HepG2 (cell line): ENCODE data around the gene PTH2. TPM values are rescaled to one million over a fixed set of nuclear protein-coding genes. Genes with fewer than 3 reads are reported as not detected.

Source experiments
- ARID2 ChIP-seq: sonication (generic); formaldehyde crosslinking; IDR thresholded peaks from 2 replicates; pipeline ENCODE4 v1.8.1; 2022; ENCODE audit warnings: mild to moderate bottlenecking, missing genetic modification reagents, borderline replicate concordance
- CBX2 ChIP-seq, 2 experiments: fragments of 200-600 bp in 1 of 2; sonication (generic); formaldehyde crosslinking in 1 of 2; IDR thresholded peaks; 2 replicates each; pipeline versions ENCODE4 v1.7.0 to v1.8.1; 2018 to 2022; ENCODE audit warnings: low read depth in 2 of 2, low read length in 1 of 2, mild to moderate bottlenecking in 1 of 2, missing genetic modification reagents in 1 of 2
- ELF1 ChIP-seq: sonication (generic); formaldehyde crosslinking; IDR thresholded peaks from 2 replicates; pipeline ENCODE4 v1.4.0; 2020; ENCODE audit warnings: missing genetic modification reagents
- ESRRA ChIP-seq: sonication (generic); formaldehyde crosslinking; IDR thresholded peaks from 2 replicates; pipeline ENCODE4 v1.5.1; 2020; ENCODE audit warnings: mild to moderate bottlenecking, low read depth, missing genetic modification reagents
- GPBP1L1 ChIP-seq: sonication (generic); formaldehyde crosslinking; IDR thresholded peaks from 2 replicates; pipeline ENCODE4 v1.5.0; 2020; ENCODE audit warnings: mild to moderate bottlenecking, missing genetic modification reagents
- GZF1 ChIP-seq: sonication (generic); formaldehyde crosslinking; IDR thresholded peaks from 2 replicates; pipeline ENCODE4 v1.5.1; 2020; ENCODE audit warnings: mild to moderate bottlenecking, missing genetic modification reagents
- IRX3 ChIP-seq: sonication (generic); formaldehyde crosslinking; IDR thresholded peaks from 2 replicates; pipeline ENCODE4 v1.8.1; 2023; ENCODE audit warnings: mild to moderate bottlenecking, low read depth, missing genetic modification reagents, borderline replicate concordance
- JUND ChIP-seq: sonication (generic); formaldehyde crosslinking; IDR thresholded peaks from 2 replicates; pipeline ENCODE4 v1.8.0; 2022; ENCODE audit warnings: mild to moderate bottlenecking, missing genetic modification reagents
- MXD1 ChIP-seq: sonication (generic); formaldehyde crosslinking; IDR thresholded peaks from 2 replicates; pipeline ENCODE4 v1.4.0; 2020; ENCODE audit warnings: mild to moderate bottlenecking, missing genetic modification reagents
- MXI1 ChIP-seq: IDR thresholded peaks from 3 replicates; pipeline ENCODE4 v1.6.1; 2012; ENCODE audit warnings: low read depth, low read length, inconsistent platforms, borderline replicate concordance
- YEATS4 ChIP-seq: sonication (generic); formaldehyde crosslinking; IDR thresholded peaks from 2 replicates; pipeline ENCODE4 v1.4.0; 2020; ENCODE audit warnings: missing genetic modification reagents, borderline replicate concordance
- ZBTB33 ChIP-seq: sonication (generic); formaldehyde crosslinking; IDR thresholded peaks from 2 replicates; pipeline ENCODE4 v1.4.0; 2020; ENCODE audit warnings: missing genetic modification reagents
- ZIK1 ChIP-seq: sonication (generic); formaldehyde crosslinking; IDR thresholded peaks from 2 replicates; pipeline ENCODE4 v1.5.0; 2020; ENCODE audit warnings: mild to moderate bottlenecking, low read depth, missing genetic modification reagents, borderline replicate concordance
- ZNF234 ChIP-seq: sonication (generic); formaldehyde crosslinking; conservative IDR thresholded peaks from 2 replicates; pipeline ENCODE4 v1.5.1; 2020; ENCODE audit warnings: mild to moderate bottlenecking, missing genetic modification reagents
- ZNF33B ChIP-seq: sonication (generic); formaldehyde crosslinking; IDR thresholded peaks from 2 replicates; pipeline ENCODE4 v1.5.1; 2020; ENCODE audit warnings: mild to moderate bottlenecking, missing genetic modification reagents
- ZNF546 ChIP-seq: sonication (generic); formaldehyde crosslinking; conservative IDR thresholded peaks from 2 replicates; pipeline ENCODE4 v1.8.1; 2023; ENCODE audit warnings: mild to moderate bottlenecking, missing genetic modification reagents
- ZNF619 ChIP-seq: sonication (generic); formaldehyde crosslinking; IDR thresholded peaks from 2 replicates; pipeline ENCODE4 v1.4.0; 2020; ENCODE audit warnings: mild to moderate bottlenecking, missing genetic modification reagents
- ZNF782 ChIP-seq: sonication (generic); formaldehyde crosslinking; IDR thresholded peaks from 2 replicates; pipeline ENCODE4 v1.4.0; 2020; ENCODE audit warnings: missing genetic modification reagents, mild to moderate bottlenecking, borderline replicate concordance
- ZNF816 ChIP-seq: sonication (generic); formaldehyde crosslinking; IDR thresholded peaks from 2 replicates; pipeline ENCODE4 v1.8.0; 2022; ENCODE audit warnings: missing genetic modification reagents, mild to moderate bottlenecking, borderline replicate concordance
- polyA plus RNA-seq, 8 experiments: library from polyadenylated mRNA; depleted of rRNA in 3 of 8; stranded (reverse) in 7 of 8; unstranded in 1 of 8; fragments of >200 nt; fragmentation: Illumina TruSeq in 4 of 8; extraction: Trizol in 4 of 8; gene quantifications; 2 replicates each; pipeline versions ENCODE4 v1.2.1 to v1.2.3, GENCODE V29; 2011 to 2016; ENCODE audit warnings: low read depth in 4 of 8, missing spikeins in 1 of 8, mixed read lengths in 1 of 8; ENCODE audit not compliant: insufficient read depth in 1 of 8
- total RNA-seq, 5 experiments: library from RNA; depleted of rRNA; stranded (reverse); fragments of >200 nt; fragmentation: Illumina TruSeq; extraction: Trizol; gene quantifications; 2 replicates each; pipeline ENCODE4 v1.2.3, GENCODE V29; 2016; ENCODE audit warnings: low read depth in 1 of 5
- TF ChIP-seq, protein P1 (sequence below): fragments of 450-650 bp; IDR thresholded peaks from 2 replicates; pipeline ENCODE4 v1.6.1; 2017
- TF ChIP-seq, protein P2 (sequence below): sonication (generic); formaldehyde crosslinking; IDR thresholded peaks from 2 replicates; pipeline ENCODE4 v1.8.1; 2022; ENCODE audit warnings: low read depth, mild to moderate bottlenecking, missing genetic modification reagents

PTH2 gene
- total and polyA plus RNA-seq, 2 of the 13 experiments (the other 11 are each of a cell fraction or from before 2014, with no cell fraction given) = not detected

DNA sequence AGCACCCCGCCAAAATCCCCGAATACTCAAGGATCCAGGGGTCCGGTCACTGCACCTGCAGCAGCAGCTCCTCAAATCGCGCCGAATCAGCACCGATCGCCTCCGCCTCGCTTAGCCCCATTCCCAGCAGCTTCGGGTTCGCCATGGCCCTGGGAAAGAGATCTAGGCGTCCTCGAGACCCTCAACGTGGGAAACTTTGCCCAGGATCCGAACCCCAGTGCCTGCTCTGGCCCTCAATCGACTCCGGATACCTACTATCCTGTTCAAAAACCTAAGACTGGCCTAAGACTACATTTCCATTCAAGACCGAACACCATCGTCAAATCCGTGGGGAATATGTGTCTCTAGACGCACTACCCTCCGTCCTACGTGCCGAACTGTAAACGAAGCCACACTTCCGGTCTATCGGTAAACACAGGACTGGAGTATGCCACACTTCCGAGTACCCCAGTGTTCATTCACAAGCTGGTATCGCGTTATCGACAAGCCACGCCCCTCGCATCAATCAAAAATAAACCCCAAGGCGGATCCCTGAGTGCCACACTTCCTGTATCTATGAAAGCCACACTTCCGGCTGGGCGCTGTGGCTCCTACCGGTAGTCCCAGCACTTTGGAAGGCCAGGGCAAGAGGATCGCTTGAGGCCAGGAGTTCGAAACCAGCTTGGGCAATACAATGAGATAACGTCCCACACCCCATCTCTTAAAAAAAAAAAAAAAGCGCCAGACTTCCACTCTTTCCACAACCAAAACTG, 28.4 kb upstream of the PTH2 start, which contains the start of gene PIH1D1 (continued):
- TF ChIP-seq ZBTB33 (no peak), CBX2 (IDR thresholded peaks at IDR 0.05; ENCODE audit: low read depth, low read length) (no peak), CBX2 (CRISPR knock-in tag; IDR thresholded peaks at IDR 0.05; ENCODE audit: low read depth) (no peak), ZIK1 (CRISPR knock-in tag) (0 out of 2 replicates have a peak, but pooled peaks have one; percentile 20), GZF1 (no peak), YEATS4 (CRISPR knock-in tag) (peak; percentile 64), JUND (no peak), ZNF33B (CRISPR knock-in tag) (no peak), MXI1 (peak; percentile 88; the same call in 2 of the 3 replicates), ELF1 (CRISPR knock-in tag) (peak; percentile 91), ZNF234 (CRISPR knock-in tag) (no peak), ZNF619 (no peak), ARID2 (CRISPR knock-in tag) (no peak), ZNF816 (no peak), GPBP1L1 (CRISPR knock-in tag) (no peak), MXD1 (CRISPR knock-in tag) (no peak), ESRRA (CRISPR knock-in tag) (no peak), IRX3 (CRISPR knock-in tag) (peak; percentile 26; the same call in 1 of the 2 replicates), ZNF546 (no peak), ZNF782 (no peak)
- TF ChIP-seq, protein P1, sequence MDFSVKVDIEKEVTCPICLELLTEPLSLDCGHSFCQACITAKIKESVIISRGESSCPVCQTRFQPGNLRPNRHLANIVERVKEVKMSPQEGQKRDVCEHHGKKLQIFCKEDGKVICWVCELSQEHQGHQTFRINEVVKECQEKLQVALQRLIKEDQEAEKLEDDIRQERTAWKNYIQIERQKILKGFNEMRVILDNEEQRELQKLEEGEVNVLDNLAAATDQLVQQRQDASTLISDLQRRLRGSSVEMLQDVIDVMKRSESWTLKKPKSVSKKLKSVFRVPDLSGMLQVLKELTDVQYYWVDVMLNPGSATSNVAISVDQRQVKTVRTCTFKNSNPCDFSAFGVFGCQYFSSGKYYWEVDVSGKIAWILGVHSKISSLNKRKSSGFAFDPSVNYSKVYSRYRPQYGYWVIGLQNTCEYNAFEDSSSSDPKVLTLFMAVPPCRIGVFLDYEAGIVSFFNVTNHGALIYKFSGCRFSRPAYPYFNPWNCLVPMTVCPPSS = no peak
- TF ChIP-seq, protein P2, sequence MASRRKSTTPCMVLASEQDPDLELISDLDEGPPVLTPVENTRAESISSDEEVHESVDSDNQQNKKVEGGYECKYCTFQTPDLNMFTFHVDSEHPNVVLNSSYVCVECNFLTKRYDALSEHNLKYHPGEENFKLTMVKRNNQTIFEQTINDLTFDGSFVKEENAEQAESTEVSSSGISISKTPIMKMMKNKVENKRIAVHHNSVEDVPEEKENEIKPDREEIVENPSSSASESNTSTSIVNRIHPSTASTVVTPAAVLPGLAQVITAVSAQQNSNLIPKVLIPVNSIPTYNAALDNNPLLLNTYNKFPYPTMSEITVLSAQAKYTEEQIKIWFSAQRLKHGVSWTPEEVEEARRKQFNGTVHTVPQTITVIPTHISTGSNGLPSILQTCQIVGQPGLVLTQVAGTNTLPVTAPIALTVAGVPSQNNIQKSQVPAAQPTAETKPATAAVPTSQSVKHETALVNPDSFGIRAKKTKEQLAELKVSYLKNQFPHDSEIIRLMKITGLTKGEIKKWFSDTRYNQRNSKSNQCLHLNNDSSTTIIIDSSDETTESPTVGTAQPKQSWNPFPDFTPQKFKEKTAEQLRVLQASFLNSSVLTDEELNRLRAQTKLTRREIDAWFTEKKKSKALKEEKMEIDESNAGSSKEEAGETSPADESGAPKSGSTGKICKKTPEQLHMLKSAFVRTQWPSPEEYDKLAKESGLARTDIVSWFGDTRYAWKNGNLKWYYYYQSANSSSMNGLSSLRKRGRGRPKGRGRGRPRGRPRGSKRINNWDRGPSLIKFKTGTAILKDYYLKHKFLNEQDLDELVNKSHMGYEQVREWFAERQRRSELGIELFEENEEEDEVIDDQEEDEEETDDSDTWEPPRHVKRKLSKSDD = no peak
